ENCODE results near the gene CDC20. TPM values are rescaled to one million over a fixed set of nuclear protein-coding genes. Genes with fewer than 3 reads are reported as not detected.

CDC20 gene
- total RNA-seq, 1 donor from 2014 or later: 22.5 TPM

DNA sequence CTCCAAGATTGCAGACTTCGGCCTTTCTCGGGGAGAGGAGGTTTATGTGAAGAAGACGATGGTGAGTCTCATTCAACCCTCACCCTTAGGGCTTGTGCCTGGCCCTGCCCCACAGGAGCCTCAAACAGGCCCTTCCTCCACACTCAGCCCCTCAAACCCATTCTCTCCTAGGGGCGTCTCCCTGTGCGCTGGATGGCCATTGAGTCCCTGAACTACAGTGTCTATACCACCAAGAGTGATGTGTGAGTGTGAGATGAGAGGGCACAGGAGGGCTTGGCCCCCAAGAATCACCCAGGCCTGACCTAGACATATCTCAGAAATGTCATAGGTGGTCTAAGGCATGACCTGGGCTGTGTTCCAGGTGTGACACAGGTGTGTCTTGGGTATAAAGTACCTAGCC lies 39.5 kb upstream of the CDC20 start:
- Mint-ChIP-seq H3K4me3 (ENCODE audit: unreplicated experiment) (no peak overlapping the region), H3K27ac (ENCODE audit: unreplicated experiment) (peak overlapping the region; percentile 98), H3K4me1 (ENCODE audit: low read depth, unreplicated experiment) (peaks cover 24% of the 10 kb centered on the region), H3K36me3 (ENCODE audit: unreplicated experiment) (peaks cover 4% of the 10 kb centered on the region), H3K27me3 (ENCODE audit: unreplicated experiment) (peaks cover 17% of the 10 kb centered on the region), H3K9me3 (ENCODE audit: unreplicated experiment) (peaks cover 19% of the 10 kb centered on the region)
- TF ChIP-seq, protein P1, sequence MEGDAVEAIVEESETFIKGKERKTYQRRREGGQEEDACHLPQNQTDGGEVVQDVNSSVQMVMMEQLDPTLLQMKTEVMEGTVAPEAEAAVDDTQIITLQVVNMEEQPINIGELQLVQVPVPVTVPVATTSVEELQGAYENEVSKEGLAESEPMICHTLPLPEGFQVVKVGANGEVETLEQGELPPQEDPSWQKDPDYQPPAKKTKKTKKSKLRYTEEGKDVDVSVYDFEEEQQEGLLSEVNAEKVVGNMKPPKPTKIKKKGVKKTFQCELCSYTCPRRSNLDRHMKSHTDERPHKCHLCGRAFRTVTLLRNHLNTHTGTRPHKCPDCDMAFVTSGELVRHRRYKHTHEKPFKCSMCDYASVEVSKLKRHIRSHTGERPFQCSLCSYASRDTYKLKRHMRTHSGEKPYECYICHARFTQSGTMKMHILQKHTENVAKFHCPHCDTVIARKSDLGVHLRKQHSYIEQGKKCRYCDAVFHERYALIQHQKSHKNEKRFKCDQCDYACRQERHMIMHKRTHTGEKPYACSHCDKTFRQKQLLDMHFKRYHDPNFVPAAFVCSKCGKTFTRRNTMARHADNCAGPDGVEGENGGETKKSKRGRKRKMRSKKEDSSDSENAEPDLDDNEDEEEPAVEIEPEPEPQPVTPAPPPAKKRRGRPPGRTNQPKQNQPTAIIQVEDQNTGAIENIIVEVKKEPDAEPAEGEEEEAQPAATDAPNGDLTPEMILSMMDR (IDR thresholded peaks at IDR 0.05; ENCODE audit: partially characterized antibody, unreplicated experiment): no peak
- no peak for DNase-seq

DNA sequence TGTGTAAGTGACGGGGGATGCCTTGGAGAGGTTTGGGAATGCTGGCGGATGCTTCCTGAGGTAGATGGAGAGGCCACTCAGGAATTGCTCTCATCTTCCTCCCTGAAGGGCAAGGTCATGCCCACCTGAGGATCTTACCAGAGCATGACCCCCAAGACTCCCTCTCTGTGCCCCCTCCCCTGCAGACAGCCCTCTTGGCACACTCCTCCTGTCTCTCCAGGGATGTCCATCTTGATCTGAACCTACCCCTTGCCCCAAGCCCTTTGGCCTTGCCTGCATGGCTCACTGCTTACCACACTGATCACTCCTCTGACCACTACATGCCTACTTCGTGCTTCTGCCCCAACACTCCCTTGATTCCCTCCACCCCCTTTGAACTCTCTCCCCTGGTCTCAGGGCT lies 39.0 kb upstream of the CDC20 start:
- TF ChIP-seq, protein P1 (IDR thresholded peaks at IDR 0.05; ENCODE audit: partially characterized antibody, unreplicated experiment): no peak
- DNase-seq: no peak
- Mint-ChIP-seq H3K27ac (ENCODE audit: unreplicated experiment) (no peak overlapping the region), H3K9me3 (ENCODE audit: unreplicated experiment) (peaks cover 20% of the 10 kb centered on the region), H3K36me3 (ENCODE audit: unreplicated experiment) (peaks cover 9% of the 10 kb centered on the region), H3K27me3 (ENCODE audit: unreplicated experiment) (peaks cover 16% of the 10 kb centered on the region), H3K4me3 (ENCODE audit: unreplicated experiment) (no peak overlapping the region), H3K4me1 (ENCODE audit: low read depth, unreplicated experiment) (peaks cover 24% of the 10 kb centered on the region)

DNA sequence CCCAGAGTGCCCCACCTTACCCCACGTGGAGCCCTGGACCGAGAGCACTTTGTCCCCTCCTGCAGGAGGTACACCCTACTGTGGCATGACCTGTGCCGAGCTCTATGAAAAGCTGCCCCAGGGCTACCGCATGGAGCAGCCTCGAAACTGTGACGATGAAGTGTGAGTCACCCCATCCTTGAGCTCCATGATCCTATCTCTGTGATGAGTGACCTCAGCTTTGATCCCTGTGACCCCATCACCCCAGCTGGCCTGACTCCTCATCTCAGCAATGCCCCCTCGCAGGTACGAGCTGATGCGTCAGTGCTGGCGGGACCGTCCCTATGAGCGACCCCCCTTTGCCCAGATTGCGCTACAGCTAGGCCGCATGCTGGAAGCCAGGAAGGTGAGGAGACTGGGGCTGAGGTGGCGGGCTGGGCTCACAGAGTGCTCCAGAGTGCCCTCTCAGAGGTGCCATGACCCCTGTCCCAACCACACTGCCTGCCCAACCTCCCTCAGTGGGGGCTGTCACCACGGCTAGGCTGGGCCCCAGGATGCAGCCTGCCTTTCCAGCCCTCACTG lies 37.4 kb upstream of the CDC20 start:
- peaks cover 13% of the 10 kb centered on the region for H3K27me3 Mint-ChIP-seq (ENCODE audit: unreplicated experiment)
- H3K9me3 Mint-ChIP-seq (ENCODE audit: unreplicated experiment): peaks cover 21% of the 10 kb centered on the region
- no peak overlapping the region for H3K27ac Mint-ChIP-seq (ENCODE audit: unreplicated experiment)
- H3K4me3 Mint-ChIP-seq (ENCODE audit: unreplicated experiment): no peak overlapping the region
- TF ChIP-seq, protein P1 (IDR thresholded peaks at IDR 0.05; ENCODE audit: partially characterized antibody, unreplicated experiment): no peak
- H3K4me1 Mint-ChIP-seq (ENCODE audit: low read depth, unreplicated experiment): peaks cover 18% of the 10 kb centered on the region
- DNase-seq: no peak
- H3K36me3 Mint-ChIP-seq (ENCODE audit: unreplicated experiment): peaks cover 20% of the 10 kb centered on the region

DNA sequence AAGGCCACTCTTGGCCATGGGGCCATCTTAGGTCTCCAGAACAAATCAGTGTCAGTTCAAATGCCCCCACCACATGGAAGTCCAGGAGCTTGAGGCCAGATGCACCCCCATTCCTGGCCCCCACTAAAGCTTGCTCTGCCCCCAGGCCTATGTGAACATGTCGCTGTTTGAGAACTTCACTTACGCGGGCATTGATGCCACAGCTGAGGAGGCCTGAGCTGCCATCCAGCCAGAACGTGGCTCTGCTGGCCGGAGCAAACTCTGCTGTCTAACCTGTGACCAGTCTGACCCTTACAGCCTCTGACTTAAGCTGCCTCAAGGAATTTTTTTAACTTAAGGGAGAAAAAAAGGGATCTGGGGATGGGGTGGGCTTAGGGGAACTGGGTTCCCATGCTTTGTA lies 36.3 kb upstream of the CDC20 start:
- Mint-ChIP-seq H3K36me3 (ENCODE audit: unreplicated experiment) (peaks cover 28% of the 10 kb centered on the region), H3K9me3 (ENCODE audit: unreplicated experiment) (peaks cover 19% of the 10 kb centered on the region), H3K4me1 (ENCODE audit: low read depth, unreplicated experiment) (peaks cover 8% of the 10 kb centered on the region), H3K4me3 (ENCODE audit: unreplicated experiment) (no peak overlapping the region), H3K27me3 (ENCODE audit: unreplicated experiment) (peaks cover 13% of the 10 kb centered on the region), H3K27ac (ENCODE audit: unreplicated experiment) (no peak overlapping the region)
- DNase-seq: no peak
- TF ChIP-seq, protein P1 (IDR thresholded peaks at IDR 0.05; ENCODE audit: partially characterized antibody, unreplicated experiment): no peak

DNA sequence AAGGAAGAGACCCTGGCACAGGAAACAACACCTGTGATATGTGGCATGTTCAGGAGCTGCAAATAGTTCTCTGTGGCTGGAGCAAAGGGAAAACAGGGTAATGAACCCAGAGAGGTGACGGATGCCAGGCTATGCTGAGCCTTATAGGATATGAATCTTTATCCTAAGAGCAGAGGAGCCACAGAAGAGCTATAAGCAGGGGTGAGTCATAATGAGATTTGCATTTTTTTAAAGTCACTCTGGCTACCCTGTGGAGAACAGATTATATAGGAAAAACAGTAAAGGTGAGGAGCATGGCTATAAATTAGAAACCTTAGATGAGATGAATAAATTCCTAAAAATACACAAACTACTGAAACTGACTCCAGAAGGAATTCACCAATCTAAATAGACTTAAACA lies 34.0 kb upstream of the CDC20 start:
- peaks cover 37% of the 10 kb centered on the region for H3K36me3 Mint-ChIP-seq (ENCODE audit: unreplicated experiment)
- no peak overlapping the region for H3K4me3 Mint-ChIP-seq (ENCODE audit: unreplicated experiment)
- H3K27ac Mint-ChIP-seq (ENCODE audit: unreplicated experiment): no peak overlapping the region
- TF ChIP-seq, protein P1 (IDR thresholded peaks at IDR 0.05; ENCODE audit: partially characterized antibody, unreplicated experiment): no peak
- no peak for DNase-seq
- H3K9me3 Mint-ChIP-seq (ENCODE audit: unreplicated experiment): peaks cover 8% of the 10 kb centered on the region
- H3K27me3 Mint-ChIP-seq (ENCODE audit: unreplicated experiment): peaks cover 3% of the 10 kb centered on the region
- no peaks in the 10 kb centered on the region for H3K4me1 Mint-ChIP-seq (ENCODE audit: low read depth, unreplicated experiment)
